WERI-Rb-1 (cell line): Measurements from ENCODE around the gene FAM124A.

ENCODE experiments used
- DNase-seq: peaks from one replicate; pipeline ENCODE4 v3.0.0-alpha.2; 2020
- H3K27ac ChIP-seq: fragments of 250-450 bp; sonication (Bioruptor Pico); 2 replicates; pipeline ENCODE4 v1.5.1; 2020; ENCODE audit warnings: mild to moderate bottlenecking, moderate library complexity
- H3K27me3 ChIP-seq: fragments of 250-450 bp; sonication (Bioruptor Pico); 2 replicates; pipeline ENCODE4 v1.5.1; 2021; ENCODE audit warnings: mild to moderate bottlenecking, low read depth, moderate library complexity; ENCODE audit not compliant: insufficient read depth, severe bottlenecking
- H3K36me3 ChIP-seq: fragments of 250-450 bp; sonication (Bioruptor Pico); 2 replicates; pipeline ENCODE4 v1.5.1; 2020; ENCODE audit warnings: mild to moderate bottlenecking, moderate library complexity
- H3K4me3 ChIP-seq: 2 replicates; pipeline ENCODE4 v1.5.1; 2011; ENCODE audit warnings: low read depth, mild to moderate bottlenecking, control low read depth, low read length
- H3K9me3 ChIP-seq: fragments of 250-450 bp; sonication (Bioruptor Pico); 2 replicates; pipeline ENCODE4 v1.5.1; 2021; ENCODE audit warnings: mild to moderate bottlenecking, moderate library complexity; ENCODE audit not compliant: severe bottlenecking
- CTCF ChIP-seq: IDR thresholded peaks from 2 replicates; pipeline ENCODE4 v1.5.1; 2011; ENCODE audit warnings: low read depth, mild to moderate bottlenecking, control low read depth, inconsistent platforms, low read length

FAM124A gene

GRCh38 chr13:51327961-51328360, 105.8 kb downstream of the FAM124A start:
- no peak overlapping the region for H3K27ac ChIP-seq
- no peaks in the 10 kb centered on the region for H3K36me3 ChIP-seq
- no peak for DNase-seq
- no peaks in the 10 kb centered on the region for H3K9me3 ChIP-seq
- no peak overlapping the region for H3K4me3 ChIP-seq
- no peaks in the 10 kb centered on the region for H3K27me3 ChIP-seq
- no peak for TF ChIP-seq CTCF

- no peak for TF ChIP-seq CTCF
- no peaks in the 10 kb centered on the region for H3K9me3 ChIP-seq
- no peaks in the 10 kb centered on the region for H3K27me3 ChIP-seq
- H3K27ac ChIP-seq: no peak overlapping the region
- no peaks in the 10 kb centered on the region for H3K36me3 ChIP-seq
- no peak overlapping the region for H3K4me3 ChIP-seq
- DNase-seq: peak; percentile 83
Observed at GRCh38 chr13:51328488-51328887, 106.3 kb downstream of the FAM124A start.

- Histone ChIP-seq H3K4me3 (no peak overlapping the region), H3K27ac (no peak overlapping the region), H3K36me3 (no peaks in the 10 kb centered on the region), H3K27me3 (no peaks in the 10 kb centered on the region), H3K9me3 (no peaks in the 10 kb centered on the region)
- DNase-seq: no peak
- no peak for TF ChIP-seq CTCF
Observed at GRCh38 chr13:51329606-51330005, 107.4 kb downstream of the FAM124A start.

- TF ChIP-seq CTCF: no peak
- H3K36me3 ChIP-seq: no peaks in the 10 kb centered on the region
- H3K4me3 ChIP-seq: no peak overlapping the region
- no peak for DNase-seq
- H3K9me3 ChIP-seq: no peaks in the 10 kb centered on the region
- no peaks in the 10 kb centered on the region for H3K27me3 ChIP-seq
- H3K27ac ChIP-seq: no peak overlapping the region
Observed at GRCh38 chr13:51330791-51331190, 108.6 kb downstream of the FAM124A start.

GRCh38 chr13:51331354-51331861, 109.2 kb downstream of the FAM124A start:
- Histone ChIP-seq H3K27ac (no peak overlapping the region), H3K27me3 (no peaks in the 10 kb centered on the region), H3K9me3 (no peaks in the 10 kb centered on the region), H3K4me3 (no peak overlapping the region), H3K36me3 (no peaks in the 10 kb centered on the region)
- no peak for TF ChIP-seq CTCF
- DNase-seq: no peak

- no peak for TF ChIP-seq CTCF
- Histone ChIP-seq H3K36me3 (no peaks in the 10 kb centered on the region), H3K27ac (no peak overlapping the region)
Observed at GRCh38 chr13:51332566-51333361, 110.6 kb downstream of the FAM124A start.

More at GRCh38 chr13:51332566-51333361, 110.6 kb downstream of the FAM124A start:
- Histone ChIP-seq H3K9me3 (no peaks in the 10 kb centered on the region), H3K4me3 (no peak overlapping the region), H3K27me3 (no peaks in the 10 kb centered on the region)
- no peak for DNase-seq
